Kidney (tissue), 14 donors: ENCODE results near the gene GATAD2B. TPM values are rescaled to one million over a fixed set of nuclear protein-coding genes. Genes with fewer than 3 reads are reported as not detected.
"Not testable (repeated sequence)": the region's sequence is repeated elsewhere in the genome, so short reads cannot be mapped to it uniquely, and the experiment has no call there.

Source experiments
- DNase-seq, 5 donors: peaks; one replicate each; pipeline ENCODE4 v3.0.0-alpha.2; 2013 to 2020
- FAIRE-seq: peaks from 2 replicates; lab custom pipeline; 2012; peaks lifted over from hg19 to GRCh38; lab: Jason Lieb, UNC
- H3K27ac ChIP-seq, 2 donors: one replicate each; pipeline ENCODE4 v1.7.0; 2013; ENCODE audit warnings: low read depth in 2 of 2, low read length in 2 of 2, inconsistent platforms in 1 of 2
- H3K27me3 ChIP-seq: one replicate; pipeline ENCODE4 v1.7.1; 2013; ENCODE audit warnings: low read length, inconsistent platforms; ENCODE audit not compliant: control insufficient read depth, insufficient read depth
- H3K36me3 ChIP-seq, 3 donors: one replicate each; pipeline versions ENCODE4 v1.7.0 to v1.7.1; 2013; ENCODE audit warnings: low read length in 3 of 3, control low read depth in 1 of 3, inconsistent platforms in 1 of 3; ENCODE audit not compliant: insufficient read depth in 3 of 3, control insufficient read depth in 2 of 3
- H3K4me1 ChIP-seq, 3 donors: one replicate each; pipeline versions ENCODE4 v1.7.0 to v1.7.1; 2013; ENCODE audit warnings: low read length in 3 of 3, inconsistent platforms in 1 of 3, low read depth in 1 of 3; ENCODE audit not compliant: control insufficient read depth in 2 of 3, insufficient read depth in 2 of 3
- H3K4me3 ChIP-seq, 3 donors: one replicate each; pipeline versions ENCODE4 v1.7.0 to v1.8.1; 2013; ENCODE audit warnings: low read length in 3 of 3, control low read depth in 1 of 3, inconsistent platforms in 1 of 3
- H3K9ac ChIP-seq, 3 donors: one replicate each; pipeline versions ENCODE4 v1.7.0 to v1.7.1; 2013; ENCODE audit warnings: low read length in 3 of 3, control low read depth in 1 of 3, inconsistent platforms in 1 of 3
- H3K9me3 ChIP-seq, 3 donors: one replicate each; pipeline versions ENCODE4 v1.7.0 to v1.7.1; 2013; ENCODE audit warnings: low read length in 3 of 3, control low read depth in 1 of 3, inconsistent platforms in 1 of 3; ENCODE audit not compliant: control insufficient read depth in 2 of 3, insufficient read depth in 1 of 3
- intact Hi-C: fragments of 100-400 bp; cut with DNase I; formaldehyde crosslinking; loops from one replicate; pipeline ENCODE4 v1.11.1; 2022
- polyA plus RNA-seq: library from polyadenylated mRNA; stranded (reverse); fragments of 350-450 nt; fragmentation: Illumina TruSeq; extraction: RNeasy Lipid Tissue Mini Kit (QIAGEN cat#74804); gene quantifications from one replicate; pipeline ENCODE4 v1.2.3, GENCODE V29; 2014; ENCODE audit warnings: low read depth, low replicate concordance; ENCODE audit not compliant: insufficient read depth
- total RNA-seq: library from RNA; stranded (reverse); fragmentation: NEBNext Ultra II Directional; extraction: Animal tissue kit (Norgen Biotek cat#: 25700); gene quantifications from one replicate; pipeline ENCODE4 v1.2.1, GENCODE V29; 2021
- TF ChIP-seq, protein P1 (sequence below): IDR thresholded peaks from 3 replicates; pipeline ENCODE4 v1.5.1; 2012; ENCODE audit warnings: mild to moderate bottlenecking, moderate library complexity, borderline replicate concordance; ENCODE audit not compliant: insufficient read depth; ENCODE audit errors: extremely low read depth
- donor health status: control.
- donor health status: control.
- donor health status: control.
- donor health status: control.
- donor health status: control.
- donor health status: DM: yes; HTN: yes; CAD: no.
- donor health status: Normal renal cell carcinoma (clear cell type).

The GATAD2B gene
- total and polyA plus RNA-seq, 2 donors from 2014 or later = 3.6 to 49.0 TPM

DNA sequence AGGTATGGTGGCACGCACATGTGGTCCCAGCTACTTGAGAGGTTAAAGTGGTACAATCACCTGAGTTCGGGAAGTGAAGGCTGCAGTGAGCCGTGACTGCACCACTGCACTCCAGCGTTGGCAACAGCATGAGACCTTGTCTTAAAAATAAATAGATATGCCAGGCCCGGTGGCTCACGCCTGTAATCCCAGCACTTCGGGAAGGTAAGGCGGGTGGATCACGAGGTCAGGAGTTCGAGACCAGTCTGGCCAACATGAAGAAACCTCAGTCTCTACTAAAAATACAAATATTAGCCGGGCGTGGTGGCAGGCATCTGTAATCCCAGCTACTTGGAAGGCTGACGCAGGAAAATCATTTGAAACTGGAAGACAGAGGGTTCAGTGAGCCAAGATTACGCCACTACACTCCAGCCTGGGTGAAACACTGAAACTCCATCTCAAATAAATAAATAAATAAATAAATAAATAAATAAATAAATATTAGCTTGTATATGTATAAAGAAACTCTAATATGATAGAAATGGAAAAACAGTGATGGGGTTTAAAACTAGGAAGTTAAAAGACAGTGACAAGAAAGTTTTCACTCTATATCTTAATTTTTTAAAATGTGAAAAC is 18.8 kb downstream of the GATAD2B start:
- H3K36me3 ChIP-seq = peaks cover 0 to 7% (median 2%) of the 10 kb centered on the region in 3 donors
- H3K9me3 ChIP-seq = no peaks in the 10 kb centered on the region
- H3K4me1 ChIP-seq = no peaks in the 10 kb centered on the region
- no peak for FAIRE-seq
- TF ChIP-seq, protein P1, sequence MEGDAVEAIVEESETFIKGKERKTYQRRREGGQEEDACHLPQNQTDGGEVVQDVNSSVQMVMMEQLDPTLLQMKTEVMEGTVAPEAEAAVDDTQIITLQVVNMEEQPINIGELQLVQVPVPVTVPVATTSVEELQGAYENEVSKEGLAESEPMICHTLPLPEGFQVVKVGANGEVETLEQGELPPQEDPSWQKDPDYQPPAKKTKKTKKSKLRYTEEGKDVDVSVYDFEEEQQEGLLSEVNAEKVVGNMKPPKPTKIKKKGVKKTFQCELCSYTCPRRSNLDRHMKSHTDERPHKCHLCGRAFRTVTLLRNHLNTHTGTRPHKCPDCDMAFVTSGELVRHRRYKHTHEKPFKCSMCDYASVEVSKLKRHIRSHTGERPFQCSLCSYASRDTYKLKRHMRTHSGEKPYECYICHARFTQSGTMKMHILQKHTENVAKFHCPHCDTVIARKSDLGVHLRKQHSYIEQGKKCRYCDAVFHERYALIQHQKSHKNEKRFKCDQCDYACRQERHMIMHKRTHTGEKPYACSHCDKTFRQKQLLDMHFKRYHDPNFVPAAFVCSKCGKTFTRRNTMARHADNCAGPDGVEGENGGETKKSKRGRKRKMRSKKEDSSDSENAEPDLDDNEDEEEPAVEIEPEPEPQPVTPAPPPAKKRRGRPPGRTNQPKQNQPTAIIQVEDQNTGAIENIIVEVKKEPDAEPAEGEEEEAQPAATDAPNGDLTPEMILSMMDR = no peak
- no peaks in the 10 kb centered on the region for H3K27me3 ChIP-seq
- no peak overlapping the region for H3K9ac ChIP-seq
- H3K4me3 ChIP-seq = no peak overlapping the region
- DNase-seq = no peak
- intact Hi-C loops = no loop called here
- no peak overlapping the region for H3K27ac ChIP-seq

- no peak overlapping the region for H3K27ac ChIP-seq
- intact Hi-C loops = no loop called here
- TF ChIP-seq, protein P1 = no peak
- FAIRE-seq (no peak), DNase-seq (no peak)
- H3K4me1 ChIP-seq = no peaks in the 10 kb centered on the region
- H3K4me3 ChIP-seq = no peak overlapping the region
- H3K27me3 ChIP-seq = no peaks in the 10 kb centered on the region
- H3K9me3 ChIP-seq = no peaks in the 10 kb centered on the region
- no peak overlapping the region for H3K9ac ChIP-seq
- peaks cover 0 to 5% (median 2%) of the 10 kb centered on the region in 3 donors for H3K36me3 ChIP-seq
Measured at GRCh38 chr1:153899509-153899908, 23.3 kb downstream of the GATAD2B start.

DNA sequence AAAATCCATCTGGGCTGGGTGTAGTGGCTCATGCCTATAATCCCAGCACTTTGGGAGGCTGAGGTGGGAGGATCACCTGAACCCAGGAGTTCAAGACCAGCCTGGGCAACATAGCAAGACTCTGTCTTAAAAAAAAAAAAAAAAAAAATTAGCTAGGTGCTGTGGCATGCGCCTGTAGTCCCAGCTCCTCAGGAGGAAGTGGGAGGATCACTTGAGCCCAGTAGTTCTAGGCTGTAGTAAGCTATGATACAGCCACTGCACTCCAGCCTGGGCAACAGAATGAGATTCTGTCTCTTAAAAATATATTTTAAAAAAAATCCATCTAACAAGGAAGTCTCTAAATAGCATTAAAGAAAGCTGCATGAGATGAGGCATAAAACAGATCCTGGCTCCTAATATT is 26.9 kb downstream of the GATAD2B start:
- FAIRE-seq, H3K36me3 ChIP-seq, H3K9ac ChIP-seq, H3K27ac ChIP-seq, intact Hi-C loops, H3K4me1 ChIP-seq, DNase-seq, H3K9me3 ChIP-seq, H3K4me3 ChIP-seq, H3K27me3 ChIP-seq: not testable (repeated sequence)

GRCh38 chr1:153891042-153891441 is 31.7 kb downstream of the GATAD2B start:
- FAIRE-seq, H3K27me3 ChIP-seq, H3K9me3 ChIP-seq, H3K9ac ChIP-seq, H3K36me3 ChIP-seq, DNase-seq, H3K27ac ChIP-seq, H3K4me1 ChIP-seq, H3K4me3 ChIP-seq, intact Hi-C loops: not testable (repeated sequence)
